Measurements from ENCODE around the gene PIGZ. TPM values are rescaled to one million over a fixed set of nuclear protein-coding genes. Genes with fewer than 3 reads are reported as not detected.

PIGZ gene
- total RNA-seq, 1 experiment from 2014 or later = 1.4 TPM

DNA sequence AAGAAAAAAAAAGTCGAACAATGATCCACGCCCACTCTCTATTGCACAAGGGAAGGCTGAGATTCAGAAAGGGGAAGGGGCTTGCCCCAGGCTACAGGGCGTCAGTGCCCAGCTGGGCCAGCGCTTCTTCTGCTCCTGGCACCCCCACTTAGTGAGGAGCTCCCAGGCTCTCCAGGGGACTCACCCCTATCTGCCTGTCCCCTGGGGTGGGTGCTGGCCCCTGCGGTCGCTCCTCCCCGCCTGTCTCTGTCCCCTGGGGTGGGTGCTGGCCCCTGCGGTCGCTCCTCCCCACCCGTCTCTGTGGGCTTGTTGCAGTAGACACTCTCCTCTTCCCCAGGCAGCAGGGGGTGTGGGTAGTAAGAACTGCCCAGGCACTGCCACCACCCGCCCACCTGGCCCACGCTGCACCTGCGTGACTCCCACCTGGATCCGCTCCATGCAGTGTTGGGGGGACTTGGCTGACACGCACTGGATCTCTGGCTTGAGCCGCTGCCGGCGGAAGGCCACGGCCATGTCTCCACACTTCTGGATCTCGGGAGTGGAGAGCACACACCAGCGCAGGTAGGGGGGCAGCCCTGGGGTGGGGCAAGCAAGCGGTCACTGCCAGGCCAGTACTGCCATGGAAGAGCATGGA lies 46.4 kb upstream of the PIGZ start (continued):
- TF ChIP-seq EZH2 (IDR thresholded peaks at IDR 0.05) (no peak), EGR1 (IDR thresholded peaks at IDR 0.05; ENCODE audit: low read depth) (no peak), CEBPB (IDR thresholded peaks at IDR 0.05; ENCODE audit: low read depth) (no peak), SIN3A (IDR thresholded peaks at IDR 0.05; ENCODE audit: low read depth) (no peak), CBX3 (IDR thresholded peaks at IDR 0.05; ENCODE audit: low read depth) (no peak), ELF1 (IDR thresholded peaks at IDR 0.05; ENCODE audit: borderline replicate concordance, low read depth) (no peak)
- TF ChIP-seq, protein P1, sequence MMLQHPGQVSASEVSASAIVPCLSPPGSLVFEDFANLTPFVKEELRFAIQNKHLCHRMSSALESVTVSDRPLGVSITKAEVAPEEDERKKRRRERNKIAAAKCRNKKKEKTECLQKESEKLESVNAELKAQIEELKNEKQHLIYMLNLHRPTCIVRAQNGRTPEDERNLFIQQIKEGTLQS (IDR thresholded peaks at IDR 0.05) = no peak
- TF ChIP-seq, protein P2, sequence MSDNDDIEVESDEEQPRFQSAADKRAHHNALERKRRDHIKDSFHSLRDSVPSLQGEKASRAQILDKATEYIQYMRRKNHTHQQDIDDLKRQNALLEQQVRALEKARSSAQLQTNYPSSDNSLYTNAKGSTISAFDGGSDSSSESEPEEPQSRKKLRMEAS (IDR thresholded peaks at IDR 0.05) = no peak

DNA sequence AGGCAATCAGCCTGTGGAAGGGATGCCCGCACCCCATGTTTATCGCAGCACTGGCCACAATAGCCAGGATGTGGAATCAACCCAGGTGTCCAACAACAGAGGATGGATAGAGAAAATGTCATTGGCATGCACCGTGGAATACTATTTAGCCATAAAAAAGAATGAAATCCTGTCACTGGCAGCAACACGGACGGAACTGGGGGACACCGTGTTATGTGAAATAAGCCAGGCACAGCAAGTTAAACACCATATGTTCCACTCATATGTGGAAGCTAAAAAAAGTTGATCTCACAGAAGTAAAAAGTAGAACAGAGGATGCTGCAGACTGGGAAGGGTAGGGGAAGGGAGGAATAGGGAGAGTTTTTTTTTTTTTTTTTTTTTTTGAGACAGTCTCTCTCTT lies 45.4 kb upstream of the PIGZ start:
- H3K9ac ChIP-seq (ENCODE audit: low read length) = no peak overlapping the region
- no peaks in the 10 kb centered on the region for H3K36me3 ChIP-seq (ENCODE audit: control insufficient read depth in 1 of 2, insufficient read depth in 2 of 2, low read length in 2 of 2)
- H3K9me3 ChIP-seq (ENCODE audit: control insufficient read depth in 1 of 2, insufficient read depth in 1 of 2, low read depth in 1 of 2, low read length in 2 of 2) = no peaks in the 10 kb centered on the region
- ChIA-PET RAD21 (ENCODE audit: low non-redundant PET in 1 of 2, low total read pairs in 2 of 2, uncharacterized antibody in 2 of 2, unreplicated experiment in 2 of 2) (no interaction called here), POLR2A (no interaction called here), CTCF (no interaction called here)
- H3K4me2 ChIP-seq (ENCODE audit: low read length) = no peak overlapping the region
- TF ChIP-seq, protein P1 (IDR thresholded peaks at IDR 0.05) = no peak
- no peak for TF ChIP-seq ZNF274 (IDR thresholded peaks at IDR 0.05; ENCODE audit: low read depth, low read length)
- no peak for TF ChIP-seq YY1 (IDR thresholded peaks at IDR 0.05; ENCODE audit: extremely low read depth, insufficient replicate concordance, low read depth, low read length)
- no peak for TF ChIP-seq POLR2A (IDR thresholded peaks at IDR 0.05; ENCODE audit: borderline replicate concordance, extremely low read depth, insufficient read depth, insufficient read length)
- TF ChIP-seq EZH2phosphoT487 (IDR thresholded peaks at IDR 0.05; ENCODE audit: borderline replicate concordance) = no peak
- TF ChIP-seq SRF (IDR thresholded peaks at IDR 0.05; ENCODE audit: low read depth) = no peak
- TF ChIP-seq ZFX (IDR thresholded peaks at IDR 0.05) = no peak
- TF ChIP-seq, protein P2 (IDR thresholded peaks at IDR 0.05) = no peak
- no peak for TF ChIP-seq SP1 (IDR thresholded peaks at IDR 0.05; ENCODE audit: low read depth)
- no peak for TF ChIP-seq TCF7L2 (IDR thresholded peaks at IDR 0.05; ENCODE audit: borderline replicate concordance, extremely low read depth, insufficient read depth, insufficient read length)
- TF ChIP-seq EGR1 (IDR thresholded peaks at IDR 0.05; ENCODE audit: low read depth) = no peak
- TF ChIP-seq JUND (IDR thresholded peaks at IDR 0.05) = no peak
- no peak for TF ChIP-seq FOSL1 (IDR thresholded peaks at IDR 0.05; ENCODE audit: low read depth)
- no peak for TF ChIP-seq RAD21 (IDR thresholded peaks at IDR 0.05; ENCODE audit: low read depth)
- TF ChIP-seq ELF1 (IDR thresholded peaks at IDR 0.05; ENCODE audit: borderline replicate concordance, low read depth) = no peak
- TF ChIP-seq, protein P3, sequence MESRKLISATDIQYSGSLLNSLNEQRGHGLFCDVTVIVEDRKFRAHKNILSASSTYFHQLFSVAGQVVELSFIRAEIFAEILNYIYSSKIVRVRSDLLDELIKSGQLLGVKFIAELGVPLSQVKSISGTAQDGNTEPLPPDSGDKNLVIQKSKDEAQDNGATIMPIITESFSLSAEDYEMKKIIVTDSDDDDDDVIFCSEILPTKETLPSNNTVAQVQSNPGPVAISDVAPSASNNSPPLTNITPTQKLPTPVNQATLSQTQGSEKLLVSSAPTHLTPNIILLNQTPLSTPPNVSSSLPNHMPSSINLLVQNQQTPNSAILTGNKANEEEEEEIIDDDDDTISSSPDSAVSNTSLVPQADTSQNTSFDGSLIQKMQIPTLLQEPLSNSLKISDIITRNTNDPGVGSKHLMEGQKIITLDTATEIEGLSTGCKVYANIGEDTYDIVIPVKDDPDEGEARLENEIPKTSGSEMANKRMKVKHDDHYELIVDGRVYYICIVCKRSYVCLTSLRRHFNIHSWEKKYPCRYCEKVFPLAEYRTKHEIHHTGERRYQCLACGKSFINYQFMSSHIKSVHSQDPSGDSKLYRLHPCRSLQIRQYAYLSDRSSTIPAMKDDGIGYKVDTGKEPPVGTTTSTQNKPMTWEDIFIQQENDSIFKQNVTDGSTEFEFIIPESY (IDR thresholded peaks at IDR 0.05; ENCODE audit: extremely low read depth, insufficient replicate concordance, low read length) = no peak
- H4K20me1 ChIP-seq (ENCODE audit: insufficient read depth) = no peaks in the 10 kb centered on the region
- no peaks in the 10 kb centered on the region for H3K27me3 ChIP-seq (ENCODE audit: insufficient read depth, low read length)
- intact Hi-C loops (cut with micrococcal nuclease) = no loop called here
- no peak overlapping the region for H3K4me3 ChIP-seq (replicated peaks in 1 of 2; ENCODE audit: low read depth in 1 of 2, low read length in 2 of 2)
- no peaks in the 10 kb centered on the region for H3K9me2 ChIP-seq (ENCODE audit: insufficient read depth)
- H3K27ac ChIP-seq (ENCODE audit: low read depth, low read length) = no peak overlapping the region
- no peak overlapping the region for H2AFZ ChIP-seq (ENCODE audit: low read depth, low read length, poor library complexity, severe bottlenecking)
- BruUV-seq (replicated peaks) = no TSS peak
- ATAC-seq (no peak), DNase-seq (ENCODE audit: low read depth, low spot score) (no peak)
- H3K4me1 ChIP-seq (ENCODE audit: control insufficient read depth in 1 of 2, insufficient read depth in 2 of 2, low read length in 2 of 2) = peaks cover 0 to 2% of the 10 kb centered on the region in 2 experiments; a peak in 1 of 4 replicates
- H3K79me2 ChIP-seq (ENCODE audit: insufficient read depth, low read length) = no peaks in the 10 kb centered on the region

Measured in HCT116 (cell line).